DND-41 (cell line): ENCODE measurements around the gene KRT15.

ENCODE experiments used
- CTCF ChIP-seq: IDR thresholded peaks from 2 replicates; pipeline ENCODE4 v1.5.1; 2012; ENCODE audit warnings: borderline replicate concordance, low read length, moderate library complexity, mild to moderate bottlenecking; ENCODE audit not compliant: poor library complexity, severe bottlenecking; ENCODE audit errors: extremely low read depth
- EZH2 ChIP-seq: IDR thresholded peaks from 3 replicates; pipeline ENCODE4 v1.6.1; 2012; ENCODE audit warnings: borderline replicate concordance, low read depth, mild to moderate bottlenecking, moderate library complexity, low read length, inconsistent platforms; ENCODE audit not compliant: severe bottlenecking

- TF ChIP-seq CTCF (no peak), EZH2 (no peak)
Observed at GRCh38 chr17:41521574-41522261, 3.0 kb upstream of the KRT15 start.
